ENCODE measurements around the gene WDR17. TPM values are rescaled to one million over a fixed set of nuclear protein-coding genes. Genes with fewer than 3 reads are reported as not detected.

The WDR17 gene
- polyA plus RNA-seq, 1 experiment = 1.2 TPM

- Histone ChIP-seq H3K4me3 (ENCODE audit: low read depth, low read length) (no peak overlapping the region), H3K9me3 (ENCODE audit: control insufficient read depth, insufficient read depth, low read length) (no peaks in the 10 kb centered on the region), H3K27me3 (ENCODE audit: control insufficient read depth, insufficient read depth, low read length) (no peaks in the 10 kb centered on the region), H3K27ac (ENCODE audit: low read depth, low read length) (no peak overlapping the region)
- no peak for DNase-seq (ENCODE audit: low read depth, low spot score)
- ChIA-PET CTCF (interaction anchor here (6.5 kb wide), 1 partner anchor 309 kb away, joined by 111 read pairs; no protein-coding TSS in a partner anchor), POLR2A (no interaction called here)
- no peak for TF ChIP-seq CTCF (IDR thresholded peaks at IDR 0.05; ENCODE audit: low read depth, low read length)
These were observed 33.2 kb upstream of the WDR17 start for GRCh38 chr4:176032454-176032853.

DNA sequence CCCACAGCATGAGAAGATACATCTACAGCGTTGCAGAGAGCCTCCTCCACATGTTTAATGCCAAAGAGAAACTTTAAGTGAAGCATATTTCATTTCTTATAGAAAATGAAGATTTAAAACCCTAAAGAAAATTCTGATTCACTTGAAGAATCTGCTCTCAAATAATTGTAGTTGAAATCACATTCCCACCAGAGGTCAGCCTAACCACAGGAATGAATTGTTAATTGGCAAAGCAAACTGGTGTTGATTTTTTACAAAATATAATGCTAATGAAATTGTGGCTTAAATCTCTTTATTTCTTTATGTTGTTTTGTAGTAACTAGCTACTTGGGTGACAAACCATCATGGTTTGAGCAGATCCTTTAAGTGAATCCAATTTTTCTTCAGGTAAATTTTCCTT lies 31.1 kb upstream of the WDR17 start:
- DNase-seq (ENCODE audit: low read depth, low spot score) = peak; percentile 16
- ChIA-PET POLR2A (no interaction called here), CTCF (interaction anchor here (0.6 to 6.5 kb wide), 9 partner anchors 13 to 310 kb away, joined by 3 to 111 read pairs (median 5); no protein-coding TSS in a partner anchor)
- TF ChIP-seq CTCF (IDR thresholded peaks at IDR 0.05; ENCODE audit: low read depth, low read length) = peak; percentile 43
- H3K27me3 ChIP-seq (ENCODE audit: control insufficient read depth, insufficient read depth, low read length) = no peaks in the 10 kb centered on the region
- H3K27ac ChIP-seq (ENCODE audit: low read depth, low read length) = no peak overlapping the region
- no peak overlapping the region for H3K4me3 ChIP-seq (ENCODE audit: low read depth, low read length)
- H3K9me3 ChIP-seq (ENCODE audit: control insufficient read depth, insufficient read depth, low read length) = no peaks in the 10 kb centered on the region

- Histone ChIP-seq H3K9me3 (ENCODE audit: control insufficient read depth, insufficient read depth, low read length) (no peaks in the 10 kb centered on the region), H3K27me3 (ENCODE audit: control insufficient read depth, insufficient read depth, low read length) (no peaks in the 10 kb centered on the region), H3K4me3 (ENCODE audit: low read depth, low read length) (no peak overlapping the region), H3K27ac (ENCODE audit: low read depth, low read length) (no peak overlapping the region)
- CTCF ChIA-PET = interaction anchor here (0.6 to 6.5 kb wide), 14 partner anchors 12 to 318 kb away, joined by 3 to 111 read pairs (median 4); no protein-coding TSS in a partner anchor
- no peak for TF ChIP-seq CTCF (IDR thresholded peaks at IDR 0.05; ENCODE audit: low read depth, low read length)
- POLR2A ChIA-PET = no interaction called here
- DNase-seq (ENCODE audit: low read depth, low spot score) = no peak
These were observed 30.7 kb upstream of the WDR17 start for GRCh38 chr4:176034936-176035335.

DNA sequence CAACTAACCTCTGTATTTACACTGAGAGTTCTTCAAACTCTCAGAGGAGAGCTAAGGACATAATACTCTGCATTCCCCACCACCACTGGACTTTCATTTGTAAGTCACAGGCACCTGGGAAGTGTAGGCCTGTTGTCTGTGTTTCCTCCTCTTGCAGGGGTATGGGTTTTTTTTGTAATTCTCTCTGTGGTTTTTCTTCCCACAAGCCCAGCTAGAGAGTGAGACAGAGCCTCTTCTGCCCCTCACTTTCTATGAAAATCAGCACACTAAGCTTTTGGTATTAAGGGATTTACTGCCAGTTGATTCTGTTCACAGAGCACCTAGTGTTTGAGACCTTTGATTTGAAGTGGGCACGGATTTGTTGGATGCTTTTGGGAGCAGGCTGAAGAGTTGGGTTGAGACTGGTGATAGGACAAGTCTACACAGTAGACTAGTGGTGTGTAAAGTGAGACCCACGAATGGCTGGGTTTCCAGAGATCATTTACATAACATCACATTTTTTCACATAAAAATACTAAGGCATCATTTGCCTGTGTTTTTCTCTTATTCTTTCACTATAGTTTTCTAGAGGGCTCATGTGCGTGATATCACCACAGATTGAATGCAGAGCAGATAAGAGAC lies 28.9 kb upstream of the WDR17 start:
- Histone ChIP-seq H3K4me3 (ENCODE audit: low read depth, low read length) (no peak overlapping the region), H3K27ac (ENCODE audit: low read depth, low read length) (no peak overlapping the region), H3K9me3 (ENCODE audit: control insufficient read depth, insufficient read depth, low read length) (no peaks in the 10 kb centered on the region), H3K27me3 (ENCODE audit: control insufficient read depth, insufficient read depth, low read length) (no peaks in the 10 kb centered on the region)
- DNase-seq (ENCODE audit: low read depth, low spot score) = no peak
- TF ChIP-seq CTCF (IDR thresholded peaks at IDR 0.05; ENCODE audit: low read depth, low read length) = no peak
- ChIA-PET POLR2A (no interaction called here), CTCF (interaction anchor here (6.5 kb wide), 1 partner anchor 305 kb away, joined by 111 read pairs; no protein-coding TSS in a partner anchor)

- H3K9me3 ChIP-seq (ENCODE audit: control insufficient read depth, insufficient read depth, low read length) = no peaks in the 10 kb centered on the region
- CTCF ChIA-PET = interaction anchor here (0.6 to 2.6 kb wide), 4 partner anchors 137 to 525 kb away, joined by 3 to 11 read pairs (median 3); no protein-coding TSS in a partner anchor
These were observed 26.9 kb upstream of the WDR17 start for GRCh38 chr4:176038789-176039188.

More at GRCh38 chr4:176038789-176039188, 26.9 kb upstream of the WDR17 start:
- Histone ChIP-seq H3K27me3 (ENCODE audit: control insufficient read depth, insufficient read depth, low read length) (no peaks in the 10 kb centered on the region), H3K27ac (ENCODE audit: low read depth, low read length) (no peak overlapping the region), H3K4me3 (ENCODE audit: low read depth, low read length) (no peak overlapping the region)
- no peak for DNase-seq (ENCODE audit: low read depth, low spot score)
- TF ChIP-seq CTCF (IDR thresholded peaks at IDR 0.05; ENCODE audit: low read depth, low read length) = no peak
- POLR2A ChIA-PET = no interaction called here

All from AG04450 (cell line).